GM13976 (cell line): Measurements from ENCODE around the gene RASA2.

Source experiments
- DNase-seq: peaks from one replicate; pipeline ENCODE4 v3.0.0; 2012; ENCODE audit warnings: low spot score
- CTCF ChIP-seq: IDR thresholded peaks from 2 replicates; pipeline ENCODE4 v1.5.1; 2012; ENCODE audit warnings: borderline replicate concordance, mild to moderate bottlenecking; ENCODE audit not compliant: insufficient read depth; ENCODE audit errors: extremely low read depth, missing control alignments, control extremely low read depth
- in situ Hi-C: fragments of 300-500 bp; cut with MboI; formaldehyde crosslinking; loops from one replicate; pipeline ENCODE4 v1.12.0; 2022; ENCODE audit warnings: low sequenced_read_pairs, mixed read lengths, inconsistent platforms; ENCODE audit not compliant: unreplicated experiment

The RASA2 gene

DNA sequence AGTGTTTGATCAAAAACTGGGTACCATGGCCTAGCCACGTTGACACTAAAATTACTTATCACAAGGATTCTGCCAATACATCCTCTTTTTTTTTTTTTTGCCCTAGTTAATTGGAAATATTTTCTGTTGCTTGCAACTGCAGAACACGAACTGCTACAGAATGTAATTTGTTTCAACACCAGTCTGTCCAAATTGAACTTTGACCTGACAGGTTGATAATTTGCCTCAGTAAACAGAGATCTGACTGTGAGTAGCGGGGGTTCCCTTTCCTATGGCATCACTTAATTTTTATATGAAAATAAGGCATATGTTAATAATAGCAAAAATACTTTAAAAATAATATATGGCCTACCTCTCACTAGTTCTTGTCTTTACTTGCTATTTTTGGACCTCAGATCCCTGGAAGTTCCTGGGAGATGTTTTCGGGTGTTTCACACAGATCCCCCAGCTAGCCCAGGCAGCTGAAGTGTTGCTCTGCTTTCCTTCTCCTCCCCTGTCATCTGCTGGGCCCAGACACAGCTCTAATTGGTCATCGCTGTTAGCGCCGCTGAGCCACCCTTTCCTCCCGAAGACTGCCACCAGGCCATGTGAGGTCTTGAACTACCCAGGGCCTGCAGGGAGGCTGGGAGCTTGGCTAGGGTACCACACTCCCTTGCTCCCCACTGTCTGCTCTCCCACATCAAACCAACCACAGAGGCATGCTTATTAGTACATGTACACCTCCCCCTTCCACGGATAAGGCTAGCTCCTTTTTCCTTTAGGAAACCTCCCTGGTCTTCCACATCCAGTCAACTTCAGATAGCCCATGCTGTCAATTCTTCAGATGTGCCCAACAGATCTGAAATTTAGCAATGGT, 161.5 kb downstream of the RASA2 start:
- no peak for TF ChIP-seq CTCF
- no peak for DNase-seq
- in situ Hi-C loops = no loop called here

DNA sequence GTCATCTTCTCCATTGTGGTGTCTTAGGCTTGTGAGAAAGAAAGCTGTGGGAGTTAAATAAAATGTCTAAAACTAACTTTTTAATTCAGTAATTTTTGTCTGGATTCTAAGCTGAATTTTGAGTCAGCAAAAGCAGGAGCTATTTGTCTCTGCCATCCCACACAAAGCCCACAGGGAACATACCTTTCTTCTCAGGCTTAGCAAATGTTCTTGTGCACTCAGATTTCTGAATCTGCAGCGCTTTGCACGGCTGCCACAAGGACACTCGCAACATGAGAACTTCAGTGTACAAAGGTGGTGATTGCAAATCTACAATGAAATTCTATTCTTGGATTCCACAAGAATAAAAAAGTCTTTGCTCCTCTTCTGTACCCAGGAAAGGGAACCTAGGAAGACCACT, 163.0 kb downstream of the RASA2 start:
- DNase-seq = no peak
- no peak for TF ChIP-seq CTCF
- in situ Hi-C loops = no loop called here

DNA sequence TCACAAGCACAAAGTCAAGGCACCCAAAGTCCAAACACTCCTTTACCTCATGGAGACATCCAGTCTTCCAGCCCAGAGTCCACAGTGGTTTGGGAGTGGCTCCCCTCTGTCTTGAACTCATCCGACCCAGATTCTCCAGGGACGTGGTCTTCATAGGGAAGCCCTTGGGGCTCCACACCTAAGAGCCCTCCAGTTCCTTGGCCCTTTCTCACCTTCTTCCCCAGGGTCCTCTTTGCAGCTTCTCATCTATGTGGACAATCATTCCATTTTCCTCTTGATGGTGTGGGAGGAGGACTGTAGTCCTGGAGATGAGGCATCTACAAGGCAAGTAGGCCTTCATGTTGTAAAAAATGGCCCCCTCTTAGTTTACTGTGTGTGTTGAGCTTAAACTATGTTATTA, 164.0 kb downstream of the RASA2 start:
- in situ Hi-C loops = no loop called here
- no peak for DNase-seq
- no peak for TF ChIP-seq CTCF

DNA sequence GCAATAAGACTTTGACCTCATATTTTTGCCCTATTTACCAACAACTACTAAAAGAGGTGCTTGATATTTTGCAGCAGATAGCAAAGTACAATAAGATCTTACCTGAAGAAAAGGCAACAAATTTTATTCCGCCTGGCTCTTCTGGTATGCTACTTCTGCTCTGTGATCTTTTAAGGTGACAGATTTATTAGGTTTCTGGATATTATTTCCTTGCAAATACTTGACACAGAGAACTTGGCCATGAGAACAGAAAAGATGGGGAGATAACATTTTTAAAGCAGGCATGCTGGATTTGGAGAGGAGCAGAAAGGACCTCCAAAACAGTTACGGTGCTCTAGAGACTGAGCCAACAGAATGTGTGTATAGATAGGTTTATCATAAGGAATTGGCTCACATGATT, 164.6 kb downstream of the RASA2 start:
- in situ Hi-C loops = no loop called here
- no peak for DNase-seq
- TF ChIP-seq CTCF = no peak

DNA sequence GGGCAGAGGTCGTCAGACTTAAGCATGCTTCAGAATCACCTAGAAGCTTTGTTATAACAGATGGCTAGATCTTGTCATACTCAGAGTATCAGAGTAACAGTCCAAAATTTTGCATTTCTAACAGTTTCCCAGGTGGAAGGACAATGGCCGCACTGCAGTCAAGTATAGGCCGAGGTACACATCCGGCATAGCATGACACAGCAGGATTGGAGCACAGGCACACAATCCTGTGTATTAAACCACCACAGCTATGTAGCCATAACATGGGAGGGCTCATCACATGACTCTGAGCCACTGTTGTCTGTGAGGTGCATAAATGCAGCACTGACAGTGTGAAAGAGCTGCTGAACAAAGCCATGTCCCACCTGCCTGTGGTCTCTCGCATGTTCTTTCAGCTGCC, 165.5 kb downstream of the RASA2 start:
- no peak for DNase-seq
- in situ Hi-C loops = no loop called here
- no peak for TF ChIP-seq CTCF

DNA sequence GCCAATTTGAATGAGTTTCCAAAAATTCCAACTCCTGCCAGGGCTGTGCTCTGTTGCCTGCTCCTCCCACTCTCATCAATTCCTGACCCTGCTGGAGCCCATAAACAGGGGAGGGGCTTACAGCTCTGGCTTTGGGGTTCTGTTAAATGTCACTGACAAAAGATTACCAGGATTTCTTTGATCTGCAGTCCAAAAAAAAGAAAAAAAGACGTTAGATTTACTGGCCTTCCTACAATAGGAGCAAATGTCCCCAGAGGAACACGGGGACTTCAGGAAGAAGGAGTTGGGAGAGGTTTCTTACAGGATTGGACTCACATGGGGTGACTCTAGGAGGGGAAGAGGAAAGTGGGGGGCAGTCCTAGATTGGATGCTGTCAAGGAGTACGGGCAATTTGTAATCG, 167.0 kb downstream of the RASA2 start:
- in situ Hi-C loops = no loop called here
- no peak for DNase-seq
- TF ChIP-seq CTCF = no peak
